Stimulated activated naive CD4-positive, alpha-beta T cell (primary cell): ENCODE results near the gene HS3ST6.
"Not testable (repeated sequence)": the region's sequence is repeated elsewhere in the genome, so short reads cannot be mapped to it uniquely, and the experiment has no call there.

Source experiments
- DNase-seq, 6 experiments: peaks; one replicate each; lab custom pipeline; 2025; lab: John Stamatoyannopoulos, UW

The HS3ST6 gene

GRCh38 chr16:1907226-1907860, 10.9 kb downstream of the HS3ST6 start:
- DNase-seq: no peak

- DNase-seq: no peak
Measured at GRCh38 chr16:1906846-1907165, 11.4 kb downstream of the HS3ST6 start.

- no peak for DNase-seq
Measured at GRCh38 chr16:1906055-1906845, 12.0 kb downstream of the HS3ST6 start.

- no peak for DNase-seq
Measured at GRCh38 chr16:1903845-1904840, 14.1 kb downstream of the HS3ST6 start.

GRCh38 chr16:1903220-1903574, 15.0 kb downstream of the HS3ST6 start:
- DNase-seq: no peak

- DNase-seq: no peak
Measured at GRCh38 chr16:1902547-1903219, 15.5 kb downstream of the HS3ST6 start.

- no peak for DNase-seq
Measured at GRCh38 chr16:1900452-1900774, 17.8 kb downstream of the HS3ST6 start.

- no peak for DNase-seq
Measured at GRCh38 chr16:1899641-1900451, 18.4 kb downstream of the HS3ST6 start.

- DNase-seq: not testable (repeated sequence)
Measured at GRCh38 chr16:1897692-1898091, 20.5 kb downstream of the HS3ST6 start.

GRCh38 chr16:1895949-1896675, 22.1 kb downstream of the HS3ST6 start:
- no peak for DNase-seq

- no peak for DNase-seq
Measured at GRCh38 chr16:1895068-1895467, 23.1 kb downstream of the HS3ST6 start.

GRCh38 chr16:1890708-1891050, 27.5 kb downstream of the HS3ST6 start:
- DNase-seq: no peak

- no peak for DNase-seq
Measured at GRCh38 chr16:1890024-1890707, 28.0 kb downstream of the HS3ST6 start.

- DNase-seq: no peak
Measured at GRCh38 chr16:1887711-1888354, 30.4 kb downstream of the HS3ST6 start.

- DNase-seq: no peak
Measured at GRCh38 chr16:1884889-1885288, 33.3 kb downstream of the HS3ST6 start.

GRCh38 chr16:1884155-1884760, 34.0 kb downstream of the HS3ST6 start:
- DNase-seq: no peak

GRCh38 chr16:1881172-1881571, 37.0 kb downstream of the HS3ST6 start:
- not testable (repeated sequence) for DNase-seq

GRCh38 chr16:1879477-1879876, 38.7 kb downstream of the HS3ST6 start:
- no peak for DNase-seq

- no peak for DNase-seq
Measured at GRCh38 chr16:1878256-1878655, 40.0 kb downstream of the HS3ST6 start.
